H9 (cell line): ENCODE measurements around the gene TNIK. TPM values are rescaled to one million over a fixed set of nuclear protein-coding genes. Genes with fewer than 3 reads are reported as not detected.
A peak's percentile ranks its signal among the peaks of the same experiment; 100 is the strongest.

ENCODE experiments used
- DNase-seq: peaks from one replicate; pipeline ENCODE4 v3.0.0-alpha.2; 2017
- H2AFZ ChIP-seq: one replicate; pipeline ENCODE4 v1.6.1; 2013; ENCODE audit warnings: mild to moderate bottlenecking, low read length, control low read depth, moderate library complexity
- H2AK5ac ChIP-seq: 2 replicates; pipeline ENCODE4 v1.6.1; 2013; ENCODE audit warnings: low read length, control low read depth, mixed read lengths; ENCODE audit not compliant: insufficient read length
- H2BK120ac ChIP-seq: one replicate; pipeline ENCODE4 v1.6.1; 2013; ENCODE audit warnings: low read depth, mild to moderate bottlenecking, low read length, control low read depth, inconsistent platforms; ENCODE audit not compliant: poor library complexity, severe bottlenecking
- H2BK12ac ChIP-seq: 2 replicates; pipeline ENCODE4 v1.6.1; 2013; ENCODE audit warnings: low read length, control low read depth, mixed read lengths, low read depth; ENCODE audit not compliant: insufficient read length
- H2BK15ac ChIP-seq: 2 replicates; pipeline ENCODE4 v1.6.1; 2013; ENCODE audit warnings: low read depth, low read length, control low read depth
- H2BK20ac ChIP-seq: one replicate; pipeline ENCODE4 v1.6.1; 2013; ENCODE audit warnings: low read depth, mild to moderate bottlenecking, low read length, control low read depth, inconsistent platforms; ENCODE audit not compliant: poor library complexity, severe bottlenecking
- H2BK5ac ChIP-seq: 2 replicates; pipeline ENCODE4 v1.6.1; 2013; ENCODE audit warnings: low read length, control low read depth, mixed read lengths; ENCODE audit not compliant: insufficient read length
- H3K14ac ChIP-seq: 2 replicates; pipeline ENCODE4 v1.6.1; 2013; ENCODE audit warnings: low read length, control low read depth; ENCODE audit not compliant: insufficient read depth
- H3K18ac ChIP-seq: 2 replicates; pipeline ENCODE4 v1.6.1; 2013; ENCODE audit warnings: low read depth, mild to moderate bottlenecking, mixed read lengths, low read length, control low read depth; ENCODE audit not compliant: insufficient read length
- H3K23ac ChIP-seq: 2 replicates; pipeline ENCODE4 v1.6.1; 2013; ENCODE audit warnings: low read length, control low read depth, mixed read lengths, low read depth; ENCODE audit not compliant: insufficient read length
- H3K23me2 ChIP-seq: 2 replicates; pipeline ENCODE4 v1.6.1; 2013; ENCODE audit warnings: low read depth, mild to moderate bottlenecking, mixed read lengths, low read length, control low read depth; ENCODE audit not compliant: insufficient read length, poor library complexity, severe bottlenecking
- H3K27ac ChIP-seq: 2 replicates; pipeline ENCODE4 v1.5.1; 2013; ENCODE audit warnings: low read length, control low read depth, mixed read lengths, low read depth; ENCODE audit not compliant: insufficient read length
- H3K27me3 ChIP-seq: 2 replicates; pipeline ENCODE4 v1.6.1; 2013; ENCODE audit warnings: low read length, control low read depth, inconsistent platforms; ENCODE audit not compliant: insufficient read depth
- H3K4ac ChIP-seq: 2 replicates; pipeline ENCODE4 v1.6.1; 2013; ENCODE audit warnings: low read depth, mild to moderate bottlenecking, control low read depth, inconsistent platforms, low read length, moderate library complexity
- H3K4me1 ChIP-seq: 2 replicates; pipeline ENCODE4 v1.6.1; 2013; ENCODE audit warnings: low read length, control low read depth, inconsistent platforms; ENCODE audit not compliant: insufficient read depth
- H3K4me2 ChIP-seq: 2 replicates; pipeline ENCODE4 v1.6.1; 2013; ENCODE audit warnings: low read length, control low read depth, mixed read lengths; ENCODE audit not compliant: insufficient read length, insufficient read depth
- H3K56ac ChIP-seq: 2 replicates; pipeline ENCODE4 v1.6.1; 2013; ENCODE audit warnings: low read depth, mild to moderate bottlenecking, mixed read lengths, low read length, control low read depth; ENCODE audit not compliant: insufficient read length
- H3K79me1 ChIP-seq: 2 replicates; pipeline ENCODE4 v1.6.1; 2013; ENCODE audit warnings: low read depth, mild to moderate bottlenecking, moderate library complexity, low read length, control low read depth, inconsistent platforms; ENCODE audit not compliant: insufficient read depth, poor library complexity, severe bottlenecking
- H3K79me2 ChIP-seq: 2 replicates; pipeline ENCODE4 v1.6.1; 2013; ENCODE audit warnings: low read length, control low read depth, inconsistent platforms; ENCODE audit not compliant: insufficient read depth
- H3K9ac ChIP-seq: 2 replicates; pipeline ENCODE4 v1.6.1; 2013; ENCODE audit warnings: low read length, control low read depth, mixed read lengths; ENCODE audit not compliant: insufficient read length; ENCODE audit errors: extremely low read depth
- H3K9me3 ChIP-seq: one replicate; pipeline ENCODE4 v1.6.1; 2013; ENCODE audit warnings: low read depth, low read length, inconsistent platforms; ENCODE audit not compliant: control insufficient read depth
- H3T11ph ChIP-seq: one replicate; pipeline ENCODE4 v1.6.1; 2013; ENCODE audit warnings: mild to moderate bottlenecking, low read length, control low read depth, inconsistent platforms
- H4K20me1 ChIP-seq: one replicate; pipeline ENCODE4 v1.6.1; 2013; ENCODE audit not compliant: control insufficient read depth, insufficient read length, insufficient read depth
- H4K5ac ChIP-seq: 2 replicates; pipeline ENCODE4 v1.6.1; 2013; ENCODE audit warnings: low read depth, mild to moderate bottlenecking, mixed read lengths, low read length, control low read depth; ENCODE audit not compliant: insufficient read length
- H4K8ac ChIP-seq: replicated peaks from 2 replicates; pipeline ENCODE4 v1.6.1; 2013; ENCODE audit warnings: low read length, control low read depth, mixed read lengths, low read depth; ENCODE audit not compliant: insufficient read length
- H4K91ac ChIP-seq: 2 replicates; pipeline ENCODE4 v1.6.1; 2013; ENCODE audit warnings: low read depth, mild to moderate bottlenecking, moderate library complexity, mixed read lengths, low read length, control low read depth; ENCODE audit not compliant: insufficient read length
- H3K27ac Mint-ChIP-seq, 3 experiments: 2 replicates in 2 of 3; 3 replicates in 1 of 3; pipeline ENCODE4 v1.8.0; 2020 to 2021; ENCODE audit warnings: mixed read lengths in 3 of 3, mild to moderate bottlenecking in 1 of 3, moderate library complexity in 1 of 3
- H3K27me3 Mint-ChIP-seq: 2 replicates; pipeline ENCODE4 v1.8.0; 2021; ENCODE audit warnings: low read depth, mild to moderate bottlenecking, moderate library complexity, mixed read lengths
- H3K36me3 Mint-ChIP-seq, 3 experiments: 2 replicates in 2 of 3; 3 replicates in 1 of 3; pipeline ENCODE4 v1.8.0; 2020 to 2021; ENCODE audit warnings: low read depth in 3 of 3, mixed read lengths in 3 of 3; ENCODE audit not compliant: insufficient read depth in 1 of 3
- H3K4me1 Mint-ChIP-seq, 2 experiments: 2 replicates each; pipeline ENCODE4 v1.8.0; 2020; ENCODE audit warnings: mixed read lengths in 2 of 2
- H3K4me3 Mint-ChIP-seq, 2 experiments: 2 replicates in 1 of 2; 3 replicates in 1 of 2; pipeline ENCODE4 v1.8.0; 2020 to 2021; ENCODE audit warnings: mild to moderate bottlenecking in 2 of 2, mixed read lengths in 2 of 2, moderate library complexity in 1 of 2
- H3K9me3 Mint-ChIP-seq, 2 experiments: 2 replicates in 1 of 2; 3 replicates in 1 of 2; pipeline ENCODE4 v1.8.0; 2020; ENCODE audit warnings: mild to moderate bottlenecking in 2 of 2, mixed read lengths in 2 of 2, moderate library complexity in 1 of 2
- WGBS: extraction: QIAGEN DNeasy Blood & Tissue Kit; methylation state at CpG from one replicate; pipeline ENCODE4 v1.1.7; 2013; ENCODE audit warnings: missing lambda C conversion rate, low lambda C conversion rate, mixed read lengths; ENCODE audit not compliant: insufficient read length; ENCODE audit errors: extremely low coverage; 5-methylcytosine and 5-hydroxymethylcytosine counted together
- total RNA-seq: library from RNA; stranded (reverse); gene quantifications from 2 replicates; pipeline ENCODE4 v1.2.1, GENCODE V29; 2021
- TF ChIP-seq, protein P1 (sequence below): fragments of 200-600 bp; sonication (generic); conservative IDR thresholded peaks from 3 replicates; pipeline ENCODE4 v1.8.0; 2021; ENCODE audit warnings: antibody characterized with exemption, mild to moderate bottlenecking

Gene TNIK
- total RNA-seq, 1 experiment from 2014 or later = 15.9 TPM

- H3K36me3 Mint-ChIP-seq = peaks cover 0 to 5% (median 2%) of the 10 kb centered on the region in 3 experiments; a peak in 3 of 7 replicates
- no peaks in the 10 kb centered on the region for H3K27me3 ChIP-seq
- H3K27ac ChIP-seq = no peak overlapping the region
- no peaks in the 10 kb centered on the region for H3K27me3 Mint-ChIP-seq
- no peaks in the 10 kb centered on the region for H3K23me2 ChIP-seq
- no peak overlapping the region for H4K8ac ChIP-seq
- H3K27ac Mint-ChIP-seq = peak overlapping the region in 1 of 3 experiments; percentile 49; a peak in 2 of 7 replicates
- H3K56ac ChIP-seq = no peak overlapping the region
- peaks cover 12% of the 10 kb centered on the region; the same call in 1 of the 2 replicates for H3K4me1 ChIP-seq
- H3K23ac ChIP-seq = no peak overlapping the region
- no peak overlapping the region for H2AK5ac ChIP-seq
- no peak overlapping the region for H3K4me3 Mint-ChIP-seq
- H3T11ph ChIP-seq = no peak overlapping the region
- H4K91ac ChIP-seq = no peak overlapping the region
- H3K4me1 Mint-ChIP-seq = peaks cover 43 to 46% of the 10 kb centered on the region in 2 experiments
- H3K9me3 ChIP-seq = no peaks in the 10 kb centered on the region
- TF ChIP-seq, protein P1, sequence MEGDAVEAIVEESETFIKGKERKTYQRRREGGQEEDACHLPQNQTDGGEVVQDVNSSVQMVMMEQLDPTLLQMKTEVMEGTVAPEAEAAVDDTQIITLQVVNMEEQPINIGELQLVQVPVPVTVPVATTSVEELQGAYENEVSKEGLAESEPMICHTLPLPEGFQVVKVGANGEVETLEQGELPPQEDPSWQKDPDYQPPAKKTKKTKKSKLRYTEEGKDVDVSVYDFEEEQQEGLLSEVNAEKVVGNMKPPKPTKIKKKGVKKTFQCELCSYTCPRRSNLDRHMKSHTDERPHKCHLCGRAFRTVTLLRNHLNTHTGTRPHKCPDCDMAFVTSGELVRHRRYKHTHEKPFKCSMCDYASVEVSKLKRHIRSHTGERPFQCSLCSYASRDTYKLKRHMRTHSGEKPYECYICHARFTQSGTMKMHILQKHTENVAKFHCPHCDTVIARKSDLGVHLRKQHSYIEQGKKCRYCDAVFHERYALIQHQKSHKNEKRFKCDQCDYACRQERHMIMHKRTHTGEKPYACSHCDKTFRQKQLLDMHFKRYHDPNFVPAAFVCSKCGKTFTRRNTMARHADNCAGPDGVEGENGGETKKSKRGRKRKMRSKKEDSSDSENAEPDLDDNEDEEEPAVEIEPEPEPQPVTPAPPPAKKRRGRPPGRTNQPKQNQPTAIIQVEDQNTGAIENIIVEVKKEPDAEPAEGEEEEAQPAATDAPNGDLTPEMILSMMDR = no peak
- no peak overlapping the region for H3K9ac ChIP-seq
- no peak overlapping the region for H3K4ac ChIP-seq
- H4K20me1 ChIP-seq = no peaks in the 10 kb centered on the region
- H3K18ac ChIP-seq = no peak overlapping the region
- no peak for DNase-seq
- H3K79me2 ChIP-seq = peaks cover 8% of the 10 kb centered on the region; the same call in 1 of the 2 replicates
- H3K14ac ChIP-seq = no peak overlapping the region
- no peak overlapping the region for H4K5ac ChIP-seq
- no peak overlapping the region for H2BK5ac ChIP-seq
- H2BK15ac ChIP-seq = no peak overlapping the region
- peaks cover 4 to 5% of the 10 kb centered on the region in 2 experiments; a peak in 2 of 5 replicates for H3K9me3 Mint-ChIP-seq
- no CpG with 5 or more reads among the region's 3 CpGs for WGBS
- H2BK12ac ChIP-seq = no peak overlapping the region
- H3K79me1 ChIP-seq = no peaks in the 10 kb centered on the region
- no peak overlapping the region for H3K4me2 ChIP-seq
- no peak overlapping the region for H2BK20ac ChIP-seq
- H2AFZ ChIP-seq = no peak overlapping the region
- H2BK120ac ChIP-seq = no peak overlapping the region
These were observed 23.8 kb downstream of the TNIK start for GRCh38 chr3:171436380-171436779.
